ENCODE results near the gene ADAM15.

The ADAM15 gene

DNA sequence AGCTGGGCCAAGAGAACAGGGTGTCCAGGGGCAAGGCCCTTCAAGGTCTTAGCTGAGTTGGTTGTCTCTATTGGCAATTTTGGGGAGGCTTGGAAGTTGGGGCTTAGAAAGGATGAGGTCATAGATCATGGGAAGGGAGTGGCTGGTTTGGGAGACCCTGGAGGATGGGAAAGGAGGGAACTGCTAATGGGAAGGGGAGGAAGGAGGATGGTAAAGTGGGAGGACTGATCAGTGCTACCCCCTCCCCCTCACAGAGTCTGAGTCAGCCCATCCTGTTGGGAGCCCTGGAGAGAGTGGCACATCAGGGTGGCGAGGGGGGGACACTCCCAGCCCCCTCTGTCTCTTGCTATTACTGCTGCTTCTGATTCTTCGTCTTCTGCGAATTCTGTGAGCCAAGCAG lies 17.5 kb downstream of the ADAM15 start:
- DNase-seq (ENCODE audit: low read depth), result no peak
- TF ChIP-seq, protein P1, sequence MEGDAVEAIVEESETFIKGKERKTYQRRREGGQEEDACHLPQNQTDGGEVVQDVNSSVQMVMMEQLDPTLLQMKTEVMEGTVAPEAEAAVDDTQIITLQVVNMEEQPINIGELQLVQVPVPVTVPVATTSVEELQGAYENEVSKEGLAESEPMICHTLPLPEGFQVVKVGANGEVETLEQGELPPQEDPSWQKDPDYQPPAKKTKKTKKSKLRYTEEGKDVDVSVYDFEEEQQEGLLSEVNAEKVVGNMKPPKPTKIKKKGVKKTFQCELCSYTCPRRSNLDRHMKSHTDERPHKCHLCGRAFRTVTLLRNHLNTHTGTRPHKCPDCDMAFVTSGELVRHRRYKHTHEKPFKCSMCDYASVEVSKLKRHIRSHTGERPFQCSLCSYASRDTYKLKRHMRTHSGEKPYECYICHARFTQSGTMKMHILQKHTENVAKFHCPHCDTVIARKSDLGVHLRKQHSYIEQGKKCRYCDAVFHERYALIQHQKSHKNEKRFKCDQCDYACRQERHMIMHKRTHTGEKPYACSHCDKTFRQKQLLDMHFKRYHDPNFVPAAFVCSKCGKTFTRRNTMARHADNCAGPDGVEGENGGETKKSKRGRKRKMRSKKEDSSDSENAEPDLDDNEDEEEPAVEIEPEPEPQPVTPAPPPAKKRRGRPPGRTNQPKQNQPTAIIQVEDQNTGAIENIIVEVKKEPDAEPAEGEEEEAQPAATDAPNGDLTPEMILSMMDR (conservative IDR thresholded peaks at IDR 0.05; ENCODE audit: low read length), result no peak
- H3K4me3 ChIP-seq (ENCODE audit: low read length), result no peak overlapping the region

- TF ChIP-seq, protein P1 (conservative IDR thresholded peaks at IDR 0.05; ENCODE audit: low read length), result no peak
- no peak overlapping the region for H3K4me3 ChIP-seq (ENCODE audit: low read length)
- no peak for DNase-seq (ENCODE audit: low read depth)
These were observed 18.5 kb downstream of the ADAM15 start for GRCh38 chr1:155069551-155070157.

- H3K4me3 ChIP-seq (ENCODE audit: low read length), result peak overlapping the region; percentile 62
- DNase-seq (ENCODE audit: low read depth), result no peak
- TF ChIP-seq, protein P1 (conservative IDR thresholded peaks at IDR 0.05; ENCODE audit: low read length), result no peak
These were observed 19.1 kb downstream of the ADAM15 start for GRCh38 chr1:155070158-155070621.

DNA sequence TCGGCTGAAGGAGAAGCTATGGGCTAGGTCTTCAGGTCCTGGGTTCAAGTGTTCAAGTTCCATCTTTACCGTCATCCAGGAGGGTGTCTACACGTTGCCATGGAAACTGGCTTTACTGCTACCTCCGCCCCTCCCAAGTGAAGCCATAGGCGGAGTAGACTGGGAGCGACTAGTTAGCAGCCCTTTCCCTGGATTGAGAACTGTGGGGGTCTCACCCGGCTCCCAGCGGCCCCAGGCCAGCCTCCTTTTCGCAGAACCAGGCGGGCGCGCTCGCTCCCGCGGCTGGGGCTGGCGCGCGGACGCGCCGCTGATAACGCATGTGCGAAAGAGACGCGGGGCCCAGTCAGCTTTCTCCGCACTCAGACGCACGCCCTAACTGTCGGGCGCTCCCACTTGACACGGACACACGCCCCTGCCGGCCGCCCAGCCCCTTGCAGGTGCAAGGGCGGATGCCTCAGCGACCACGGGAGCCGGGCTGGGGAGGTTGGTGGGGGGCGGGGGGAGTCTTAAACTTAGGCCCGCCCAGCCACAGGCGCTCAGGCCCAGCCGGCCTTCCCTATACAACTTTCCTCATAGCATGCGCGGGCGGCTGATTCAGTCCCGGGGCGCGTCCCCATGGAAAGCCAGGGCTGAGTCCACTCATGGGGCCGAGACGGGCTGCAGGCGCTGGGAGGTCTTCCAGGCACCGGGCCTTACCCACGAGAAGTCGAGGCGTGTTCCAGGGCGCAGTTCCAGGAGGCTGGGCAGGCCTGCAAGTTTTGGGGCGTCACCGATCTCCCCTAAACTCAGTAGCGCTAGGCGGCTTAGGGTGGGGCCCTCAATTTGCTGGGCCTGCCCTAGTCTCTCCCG lies 19.8 kb downstream of the ADAM15 start:
- H3K4me3 ChIP-seq (ENCODE audit: low read length), result peak overlapping the region; percentile 62
- TF ChIP-seq, protein P1 (conservative IDR thresholded peaks at IDR 0.05; ENCODE audit: low read length), result peak; percentile 36
- peak; percentile 56 for DNase-seq (ENCODE audit: low read depth)

DNA sequence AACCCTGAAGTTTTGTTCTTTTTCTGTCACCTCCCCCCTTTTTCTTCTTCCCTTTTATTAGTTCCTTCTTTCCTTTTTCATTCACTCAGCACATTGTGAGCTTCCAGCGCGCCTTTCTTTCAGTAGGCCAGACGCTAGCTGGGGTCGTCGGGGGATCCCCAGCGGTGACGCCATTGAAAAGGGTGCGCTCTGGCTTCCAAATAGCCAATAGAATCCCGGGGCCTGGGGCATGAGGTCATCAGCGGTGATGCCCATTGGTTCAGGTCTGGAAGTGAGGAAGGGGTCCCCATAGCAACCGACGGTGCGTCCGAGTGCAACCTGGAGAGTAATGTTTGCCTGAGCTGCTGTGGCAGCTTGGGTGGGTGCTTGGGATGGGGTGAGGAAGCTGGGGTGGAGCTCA lies 20.6 kb downstream of the ADAM15 start:
- TF ChIP-seq, protein P1 (conservative IDR thresholded peaks at IDR 0.05; ENCODE audit: low read length), result no peak
- DNase-seq (ENCODE audit: low read depth), result no peak
- no peak overlapping the region for H3K4me3 ChIP-seq (ENCODE audit: low read length)

GRCh38 chr1:155072531-155073289 lies 21.6 kb downstream of the ADAM15 start:
- no peak for DNase-seq (ENCODE audit: low read depth)
- TF ChIP-seq, protein P1 (conservative IDR thresholded peaks at IDR 0.05; ENCODE audit: low read length), result no peak
- H3K4me3 ChIP-seq (ENCODE audit: low read length), result no peak overlapping the region
